Transverse colon (tissue), 4 donors: Measurements from ENCODE around the gene ZNF148. TPM values are rescaled to one million over a fixed set of nuclear protein-coding genes. Genes with fewer than 3 reads are reported as not detected.

ENCODE experiments used
- DNase-seq: peaks from one replicate; pipeline ENCODE4 v3.0.0-alpha.2; 2019
- H3K27ac ChIP-seq, 4 donors: fragments of 200-600 bp; sonication (generic); 2 replicates each; pipeline ENCODE4 v1.5.1; 2016 to 2018; ENCODE audit warnings: inconsistent platforms in 4 of 4
- H3K27me3 ChIP-seq: fragments of 200-600 bp; sonication (generic); 2 replicates; pipeline ENCODE4 v1.5.1; 2017; ENCODE audit warnings: inconsistent platforms
- H3K36me3 ChIP-seq, 4 donors: fragments of 200-600 bp; sonication (generic); 2 replicates each; pipeline ENCODE4 v1.5.1; 2017 to 2019; ENCODE audit warnings: inconsistent platforms in 4 of 4
- H3K4me1 ChIP-seq, 4 donors: fragments of 200-600 bp; sonication (generic); 2 replicates each; pipeline ENCODE4 v1.5.1; 2017 to 2020; ENCODE audit warnings: inconsistent platforms in 4 of 4
- H3K4me3 ChIP-seq, 4 donors: fragments of 200-600 bp; sonication (generic); 1 replicate in 1 of 4; 2 replicates in 3 of 4; pipeline versions ENCODE4 v1.5.1 to v1.6.1; 2017 to 2019; ENCODE audit warnings: inconsistent platforms in 4 of 4
- H3K9me3 ChIP-seq, 2 donors: fragments of 200-600 bp; sonication (generic); 2 replicates each; pipeline ENCODE4 v1.5.1; 2017 to 2019; ENCODE audit warnings: inconsistent platforms in 2 of 2
- EP300 ChIP-seq: sonication (generic); formaldehyde crosslinking; IDR thresholded peaks from one replicate; pipeline ENCODE4 v1.6.1; 2017; ENCODE audit warnings: antibody characterized with exemption, low read depth
- POLR2A ChIP-seq: fragments of 450-650 bp; IDR thresholded peaks from one replicate; pipeline ENCODE4 v1.6.1; 2016; ENCODE audit warnings: antibody characterized with exemption, mild to moderate bottlenecking, moderate library complexity
- POLR2AphosphoS5 ChIP-seq, 3 donors: sonication (generic); formaldehyde crosslinking; IDR thresholded peaks; one replicate each; pipeline ENCODE4 v1.6.1; 2016; ENCODE audit warnings: antibody characterized with exemption in 3 of 3
- WGBS, 2 donors: methylation state at CpG; one replicate each; pipeline ENCODE4 v1.1.5; 2018; ENCODE audit warnings: low coverage in 1 of 2; 5-methylcytosine and 5-hydroxymethylcytosine counted together
- in situ Hi-C, 4 donors: fragments of 200-750 bp; cut with MboI; loops; one replicate each; pipeline versions ENCODE4 v1.15.0 to v1.15.1; 2017; ENCODE audit warnings: low sequenced_read_pairs in 3 of 4, low pct_ligation_motif_present in 1 of 4, low pct_unique_long_range_greater_than_20kb in 1 of 4
- intact Hi-C: fragments of 100-400 bp; cut with DNase I; formaldehyde crosslinking; loops from one replicate; pipeline ENCODE4 v1.15.1; 2023; ENCODE audit warnings: low total_unique reads
- total RNA-seq, 4 donors: library from RNA; depleted of rRNA; stranded (reverse); fragments of >200 nt; gene quantifications; one replicate each; pipeline ENCODE4 v1.1.0, GENCODE V29; 2016
- TF ChIP-seq, protein P1 (sequence below), 5 experiments: fragments of 200-600 bp in 3 of 5; fragments of 450-650 bp in 2 of 5; sonication (generic) in 3 of 5; IDR thresholded peaks; 1 replicate in 2 of 5; 2 replicates in 3 of 5; pipeline ENCODE4 v1.5.1; 2016 to 2017; ENCODE audit warnings: antibody characterized with exemption in 5 of 5, inconsistent platforms in 3 of 5, mild to moderate bottlenecking in 2 of 5, moderate library complexity in 1 of 5

Gene ZNF148
- total RNA-seq, 4 donors from 2014 or later = 23.6 to 30.3 (median 27.6) TPM

- H3K4me3 ChIP-seq = no peak overlapping the region
- 68 to 80% methylated on average over 4 of the region's 4 CpGs for WGBS, 2 donors
- H3K4me1 ChIP-seq = peaks cover 0 to 5% (median under 1%) of the 10 kb centered on the region in 4 donors
- H3K27ac ChIP-seq = no peak overlapping the region
- no peak for DNase-seq
- no peaks in the 10 kb centered on the region for H3K9me3 ChIP-seq
- no peaks in the 10 kb centered on the region for H3K27me3 ChIP-seq
- TF ChIP-seq POLR2A = no peak
- intact Hi-C loops (no loop called here), in situ Hi-C loops (no loop called here)
- H3K36me3 ChIP-seq = no peaks in the 10 kb centered on the region
Observed at GRCh38 chr3:125191256-125191655, 183.9 kb downstream of the ZNF148 start.

GRCh38 chr3:125190786-125191185, 184.3 kb downstream of the ZNF148 start:
- no peak overlapping the region for H3K4me3 ChIP-seq
- intact Hi-C loops = no loop called here
- no peaks in the 10 kb centered on the region for H3K27me3 ChIP-seq
- WGBS, 2 donors = 78% methylated on average over 3 of the region's 3 CpGs; no CpG with 5 or more reads in 1 of the 2 donors
- TF ChIP-seq, protein P1, sequence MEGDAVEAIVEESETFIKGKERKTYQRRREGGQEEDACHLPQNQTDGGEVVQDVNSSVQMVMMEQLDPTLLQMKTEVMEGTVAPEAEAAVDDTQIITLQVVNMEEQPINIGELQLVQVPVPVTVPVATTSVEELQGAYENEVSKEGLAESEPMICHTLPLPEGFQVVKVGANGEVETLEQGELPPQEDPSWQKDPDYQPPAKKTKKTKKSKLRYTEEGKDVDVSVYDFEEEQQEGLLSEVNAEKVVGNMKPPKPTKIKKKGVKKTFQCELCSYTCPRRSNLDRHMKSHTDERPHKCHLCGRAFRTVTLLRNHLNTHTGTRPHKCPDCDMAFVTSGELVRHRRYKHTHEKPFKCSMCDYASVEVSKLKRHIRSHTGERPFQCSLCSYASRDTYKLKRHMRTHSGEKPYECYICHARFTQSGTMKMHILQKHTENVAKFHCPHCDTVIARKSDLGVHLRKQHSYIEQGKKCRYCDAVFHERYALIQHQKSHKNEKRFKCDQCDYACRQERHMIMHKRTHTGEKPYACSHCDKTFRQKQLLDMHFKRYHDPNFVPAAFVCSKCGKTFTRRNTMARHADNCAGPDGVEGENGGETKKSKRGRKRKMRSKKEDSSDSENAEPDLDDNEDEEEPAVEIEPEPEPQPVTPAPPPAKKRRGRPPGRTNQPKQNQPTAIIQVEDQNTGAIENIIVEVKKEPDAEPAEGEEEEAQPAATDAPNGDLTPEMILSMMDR (IDR thresholded peaks at IDR 0.05) = no peak
- TF ChIP-seq POLR2AphosphoS5 (IDR thresholded peaks at IDR 0.05) = no peak
- TF ChIP-seq POLR2A = no peak
- TF ChIP-seq EP300 = no peak
- H3K4me1 ChIP-seq = peaks cover 0 to 8% (median 3%) of the 10 kb centered on the region in 4 donors
- no peak for DNase-seq
- no peak overlapping the region for H3K27ac ChIP-seq
- in situ Hi-C loops = no loop called here
- H3K9me3 ChIP-seq = no peaks in the 10 kb centered on the region
- H3K36me3 ChIP-seq = no peaks in the 10 kb centered on the region

- H3K27me3 ChIP-seq = no peaks in the 10 kb centered on the region
- no peaks in the 10 kb centered on the region for H3K36me3 ChIP-seq
- no peak overlapping the region for H3K27ac ChIP-seq
- in situ Hi-C loops (no loop called here), intact Hi-C loops (no loop called here)
- H3K4me1 ChIP-seq = peaks cover 0 to 12% (median 3%) of the 10 kb centered on the region in 4 donors
- no peak overlapping the region for H3K4me3 ChIP-seq
- TF ChIP-seq, protein P1 (IDR thresholded peaks at IDR 0.05) = no peak
- no peak for TF ChIP-seq POLR2AphosphoS5 (IDR thresholded peaks at IDR 0.05)
- no peak for TF ChIP-seq EP300
- TF ChIP-seq POLR2A = no peak
- no peaks in the 10 kb centered on the region for H3K9me3 ChIP-seq
- DNase-seq = no peak
- WGBS, 2 donors = 93 to 100% methylated on average over 3 to 7 of the region's 7 CpGs
Observed at GRCh38 chr3:125189378-125190165, 185.6 kb downstream of the ZNF148 start.

GRCh38 chr3:125188955-125189354, 186.2 kb downstream of the ZNF148 start:
- DNase-seq = no peak
- no peaks in the 10 kb centered on the region for H3K27me3 ChIP-seq
- no peak overlapping the region for H3K4me3 ChIP-seq
- TF ChIP-seq, protein P1 (IDR thresholded peaks at IDR 0.05) = no peak
- TF ChIP-seq POLR2A = no peak
- TF ChIP-seq POLR2AphosphoS5 (IDR thresholded peaks at IDR 0.05) = no peak
- intact Hi-C loops (no loop called here), in situ Hi-C loops (no loop called here)
- H3K9me3 ChIP-seq = no peaks in the 10 kb centered on the region
- peaks cover 0 to 12% (median 3%) of the 10 kb centered on the region in 4 donors for H3K4me1 ChIP-seq
- H3K36me3 ChIP-seq = no peaks in the 10 kb centered on the region
- H3K27ac ChIP-seq = no peak overlapping the region
- WGBS, 2 donors = 100% methylated on average over 1 to 2 of the region's 2 CpGs

GRCh38 chr3:125187599-125187910, 187.6 kb downstream of the ZNF148 start:
- 83 to 86% methylated on average over 2 to 5 of the region's 5 CpGs for WGBS, 2 donors
- Histone ChIP-seq H3K27ac (no peak overlapping the region), H3K4me3 (no peak overlapping the region), H3K9me3 (no peaks in the 10 kb centered on the region), H3K27me3 (no peaks in the 10 kb centered on the region), H3K36me3 (no peaks in the 10 kb centered on the region), H3K4me1 (peaks cover 0 to 12% (median 3%) of the 10 kb centered on the region in 4 donors)
- in situ Hi-C loops = no loop called here
- TF ChIP-seq EP300 (no peak), POLR2A (no peak), POLR2AphosphoS5 (IDR thresholded peaks at IDR 0.05) (no peak)
- TF ChIP-seq, protein P1 (IDR thresholded peaks at IDR 0.05) = no peak
- intact Hi-C loops = no loop called here
- DNase-seq = no peak
